Fibroblast of the aortic adventitia (primary cell): Measurements from ENCODE around the gene MPPE1. TPM values are rescaled to one million over a fixed set of nuclear protein-coding genes. Genes with fewer than 3 reads are reported as not detected.

Source experiments
- DNase-seq: peaks from one replicate; pipeline ENCODE4 v3.0.0-alpha.2; 2010; ENCODE audit warnings: low read depth
- H3K4me3 ChIP-seq: 2 replicates; pipeline ENCODE4 v1.5.1; 2011; ENCODE audit warnings: low read depth, mild to moderate bottlenecking, control low read depth, low read length, moderate library complexity
- CTCF ChIP-seq: IDR thresholded peaks from 2 replicates; pipeline ENCODE4 v1.5.1; 2011; ENCODE audit warnings: mild to moderate bottlenecking, low read length, control low read depth, inconsistent platforms; ENCODE audit not compliant: insufficient read depth
- total RNA-seq: library from RNA; depleted of rRNA; stranded (reverse); fragments of >200 nt; gene quantifications from 2 replicates; pipeline ENCODE4 v1.2.3, GENCODE V29; 2012; ENCODE audit warnings: low replicate concordance

The MPPE1 gene
- total RNA-seq, 1 donor = 24.0 TPM

- no peak overlapping the region for H3K4me3 ChIP-seq
- no peak for TF ChIP-seq CTCF
- DNase-seq = no peak
These were observed 62.5 kb downstream of the MPPE1 start for GRCh38 chr18:11845654-11846053.

- H3K4me3 ChIP-seq = no peak overlapping the region
- DNase-seq = no peak
- TF ChIP-seq CTCF = no peak
These were observed 63.7 kb downstream of the MPPE1 start for GRCh38 chr18:11844436-11844835.

- no peak for TF ChIP-seq CTCF
- DNase-seq = no peak
These were observed 65.6 kb downstream of the MPPE1 start for GRCh38 chr18:11842562-11842961.

GRCh38 chr18:11840493-11840892 lies 67.6 kb downstream of the MPPE1 start:
- TF ChIP-seq CTCF = no peak
- no peak for DNase-seq
- H3K4me3 ChIP-seq = no peak overlapping the region

More at GRCh38 chr18:11842562-11842961, 65.6 kb downstream of the MPPE1 start:
- no peak overlapping the region for H3K4me3 ChIP-seq

GRCh38 chr18:11839556-11839955 lies 68.6 kb downstream of the MPPE1 start:
- no peak overlapping the region for H3K4me3 ChIP-seq
- TF ChIP-seq CTCF = no peak
- no peak for DNase-seq

- no peak overlapping the region for H3K4me3 ChIP-seq
- DNase-seq = no peak
- TF ChIP-seq CTCF = no peak
These were observed 73.3 kb downstream of the MPPE1 start for GRCh38 chr18:11834772-11835171.

Other genes starting within 250 kb of the MPPE1 start
- gene GNAL, start 219.1 kb downstream of the MPPE1 start, total RNA-seq = 0.16 and 0.63 TPM in 2 replicates
- gene CHMP1B, start 56.9 kb downstream of the MPPE1 start, total RNA-seq = 34.5 and 61.7 TPM in 2 replicates
- gene IMPA2, start 73.2 kb upstream of the MPPE1 start, total RNA-seq = 6.9 and 14.1 TPM in 2 replicates
- not detected in 2 replicates for gene ANKRD62, start 185.5 kb upstream of the MPPE1 start, total RNA-seq